ENCODE measurements around the gene FBXO45.
"Not testable (repeated sequence)": the region's sequence is repeated elsewhere in the genome, so short reads cannot be mapped to it uniquely, and the experiment has no call there.

Gene FBXO45

DNA sequence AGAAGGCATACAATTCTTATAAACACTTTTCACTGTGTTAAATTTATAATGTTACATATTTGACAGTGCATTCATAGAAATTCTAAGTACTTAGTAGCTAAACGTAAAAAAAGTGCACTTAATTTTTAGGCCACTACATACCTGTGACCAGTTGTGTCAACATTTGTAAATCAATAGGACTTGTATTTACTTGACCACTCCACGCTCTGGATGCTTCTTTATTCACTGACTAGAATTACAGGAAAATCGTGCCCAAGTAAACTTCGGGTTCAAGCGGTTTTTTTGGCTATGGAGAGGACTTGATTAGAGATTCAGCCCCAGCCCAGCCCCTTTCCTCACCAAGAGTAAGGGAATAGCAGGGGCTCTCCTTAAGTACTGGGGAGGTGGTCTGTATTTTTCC lies 21.9 kb upstream of the FBXO45 start:
- TF ChIP-seq ZNF274 (IDR thresholded peaks at IDR 0.05; ENCODE audit: low read depth, low read length): no peak

DNA sequence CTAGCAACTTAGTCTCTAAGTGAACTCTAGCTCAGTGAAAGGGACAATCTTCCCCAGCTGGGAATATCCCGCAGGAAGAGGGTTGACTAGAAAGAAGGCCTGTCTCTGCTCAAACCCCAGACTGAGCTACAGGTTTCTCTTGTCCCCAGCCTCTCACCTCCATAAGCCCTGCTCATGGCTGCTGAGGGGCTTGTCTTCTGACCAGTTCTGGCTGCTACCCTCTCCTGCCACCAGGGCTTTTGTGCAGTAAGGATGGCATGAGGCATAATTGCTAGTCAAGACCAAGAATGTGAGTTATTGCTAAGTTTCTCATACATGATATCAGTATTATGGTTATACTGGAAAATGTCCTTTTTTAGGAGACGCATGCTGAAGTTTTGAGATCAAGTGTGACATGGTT lies 21.4 kb upstream of the FBXO45 start:
- no peak overlapping the region for H3K4me3 ChIP-seq (ENCODE audit: low read length)
- no peak for TF ChIP-seq ZNF274 (IDR thresholded peaks at IDR 0.05; ENCODE audit: low read depth, low read length)

More for the DNA sequence above, 21.9 kb upstream of the FBXO45 start:
- H3K4me3 ChIP-seq (ENCODE audit: low read length): no peak overlapping the region

DNA sequence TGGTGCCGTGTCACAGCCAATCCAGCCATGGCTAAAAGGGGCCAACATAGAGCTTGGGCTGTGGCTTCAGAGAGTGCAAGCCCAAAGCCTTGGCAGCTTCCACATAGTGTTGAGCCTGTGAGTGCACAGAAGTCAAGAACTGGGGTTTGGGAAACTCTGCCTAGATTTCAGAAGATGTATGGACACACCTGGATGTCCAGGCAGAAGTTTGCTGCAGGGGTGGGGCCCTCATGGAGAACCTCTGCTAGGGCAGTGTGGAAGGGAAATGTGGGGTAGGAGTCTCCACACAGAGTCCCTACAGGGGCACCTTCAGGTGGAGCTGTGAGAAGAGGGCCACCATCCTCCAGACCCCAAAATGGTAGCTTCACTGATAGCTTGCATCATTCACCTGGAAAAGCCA lies 19.1 kb upstream of the FBXO45 start:
- H3K4me3 ChIP-seq (ENCODE audit: low read length): not testable (repeated sequence)

DNA sequence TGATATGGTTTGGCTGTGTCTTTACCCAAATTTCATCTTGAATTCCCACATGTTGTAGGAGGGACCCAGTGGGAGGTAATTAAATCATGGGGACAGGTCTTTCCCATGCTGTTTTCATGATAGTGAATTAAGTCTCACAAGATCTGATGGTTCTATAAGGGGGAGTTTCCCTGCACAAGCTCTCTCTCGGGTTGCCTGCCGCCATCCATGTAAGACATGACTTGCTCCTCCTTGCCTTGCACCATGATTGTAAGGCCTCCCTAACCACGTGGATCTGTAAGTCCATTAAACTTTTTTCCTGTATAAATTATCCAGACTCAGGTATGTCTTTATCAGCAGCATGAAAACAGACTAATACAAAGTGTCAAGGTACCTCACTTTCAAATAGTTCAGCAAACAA lies 18.3 kb upstream of the FBXO45 start:
- not testable (repeated sequence) for H3K4me3 ChIP-seq (ENCODE audit: low read length)

DNA sequence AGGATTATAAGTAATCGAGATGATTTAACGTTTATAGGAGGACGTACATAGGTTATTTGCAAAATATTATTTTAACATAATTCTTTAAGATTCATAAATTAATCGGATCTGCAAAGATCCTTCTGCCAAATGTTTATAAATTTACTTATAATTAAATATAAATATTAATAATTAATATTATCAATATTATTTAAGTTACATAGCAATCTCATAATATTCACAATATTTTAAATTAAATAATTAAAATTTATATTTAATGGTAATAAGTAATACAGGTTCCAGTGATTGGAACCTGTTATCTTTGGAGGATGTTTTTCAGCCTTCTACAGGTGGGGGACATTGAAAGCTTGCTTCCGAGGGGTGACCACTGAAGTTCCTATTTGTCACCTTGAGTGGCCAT lies 16.2 kb upstream of the FBXO45 start:
- TF ChIP-seq ZNF274 (IDR thresholded peaks at IDR 0.05; ENCODE audit: low read depth, low read length): no peak
- H3K4me3 ChIP-seq (ENCODE audit: low read length): no peak overlapping the region

DNA sequence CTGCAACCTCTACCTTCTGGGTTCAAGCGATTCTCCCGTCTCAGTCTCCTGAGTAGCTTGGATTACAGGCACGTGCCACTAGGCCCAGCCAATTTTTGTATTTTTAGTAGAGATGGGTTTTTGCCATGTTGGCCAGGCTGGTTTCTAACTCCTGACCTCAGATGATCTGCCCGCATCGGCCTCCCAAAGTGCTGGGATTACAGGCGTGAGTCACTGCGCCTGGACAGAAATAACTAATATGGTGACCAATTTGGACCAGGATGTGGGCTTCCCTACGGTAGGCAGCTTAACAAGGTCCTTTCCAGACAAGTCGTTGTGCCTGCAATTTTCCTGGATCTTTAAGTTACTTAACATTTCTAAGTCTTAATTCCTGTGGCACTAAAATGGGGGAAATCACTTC lies 14.9 kb upstream of the FBXO45 start:
- no peak overlapping the region for H3K4me3 ChIP-seq (ENCODE audit: low read length)
- TF ChIP-seq ZNF274 (IDR thresholded peaks at IDR 0.05; ENCODE audit: low read depth, low read length): no peak

DNA sequence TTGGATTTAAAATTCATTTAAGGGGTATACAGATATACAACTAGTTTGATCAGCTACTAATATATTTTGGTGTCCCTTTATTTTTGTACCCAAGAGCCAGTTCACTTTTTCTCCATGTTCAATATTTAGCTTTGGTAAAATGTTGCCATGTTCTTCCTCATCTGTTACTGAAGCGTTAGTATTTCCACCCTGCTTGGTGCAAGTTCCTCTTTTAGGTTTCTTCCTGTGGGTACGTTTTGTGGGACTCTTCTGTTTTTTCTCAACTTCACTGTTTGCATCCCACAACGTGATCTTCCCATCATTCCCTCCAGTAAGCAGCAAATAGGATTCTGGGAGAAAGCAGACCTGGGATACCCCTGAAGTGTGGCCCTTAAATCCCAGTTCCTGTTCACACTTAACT lies 14.3 kb upstream of the FBXO45 start:
- H3K4me3 ChIP-seq (ENCODE audit: low read length): no peak overlapping the region
- no peak for TF ChIP-seq ZNF274 (IDR thresholded peaks at IDR 0.05; ENCODE audit: low read depth, low read length)

DNA sequence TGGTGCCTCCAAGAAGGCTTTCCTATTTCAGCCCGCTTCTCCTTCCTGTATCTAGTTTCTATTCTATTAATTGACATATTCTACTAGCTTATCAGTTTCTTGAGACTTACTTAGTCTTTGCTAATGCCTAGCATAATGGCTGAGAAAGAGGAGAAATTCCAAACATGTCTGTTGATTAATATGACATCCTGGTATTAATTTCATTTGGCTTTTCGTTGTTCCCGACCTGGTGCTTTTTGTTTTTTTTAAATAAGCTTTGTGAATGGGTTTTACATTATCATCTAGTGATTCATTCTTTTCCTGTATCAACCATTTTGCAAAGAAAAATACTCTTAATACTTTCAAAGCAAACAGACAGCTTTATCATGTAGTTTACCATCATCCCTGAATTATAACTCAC lies 13.2 kb upstream of the FBXO45 start:
- no peak overlapping the region for H3K4me3 ChIP-seq (ENCODE audit: low read length)
- no peak for TF ChIP-seq ZNF274 (IDR thresholded peaks at IDR 0.05; ENCODE audit: low read depth, low read length)

DNA sequence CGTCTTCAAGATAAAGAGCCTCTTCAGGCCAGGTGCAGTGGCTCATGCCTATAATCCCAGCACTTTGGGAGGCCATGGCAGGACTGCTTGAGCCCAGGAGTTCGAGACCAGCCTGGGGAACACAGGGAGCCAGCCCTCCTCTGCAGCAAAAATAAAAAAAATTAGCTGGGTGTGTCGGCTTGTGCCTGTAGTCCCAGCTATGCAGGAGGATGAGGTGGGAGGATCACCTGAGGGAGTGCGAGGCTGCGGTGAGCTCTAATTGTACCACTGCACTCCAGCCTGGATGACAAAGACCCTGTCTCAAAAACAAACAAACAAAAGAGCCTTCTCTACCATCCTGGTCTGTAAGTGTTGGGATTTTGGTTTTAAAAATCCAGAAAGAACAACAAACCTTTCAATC lies 11.2 kb upstream of the FBXO45 start:
- no peak overlapping the region for H3K4me3 ChIP-seq (ENCODE audit: low read length)
- no peak for TF ChIP-seq ZNF274 (IDR thresholded peaks at IDR 0.05; ENCODE audit: low read depth, low read length)

DNA sequence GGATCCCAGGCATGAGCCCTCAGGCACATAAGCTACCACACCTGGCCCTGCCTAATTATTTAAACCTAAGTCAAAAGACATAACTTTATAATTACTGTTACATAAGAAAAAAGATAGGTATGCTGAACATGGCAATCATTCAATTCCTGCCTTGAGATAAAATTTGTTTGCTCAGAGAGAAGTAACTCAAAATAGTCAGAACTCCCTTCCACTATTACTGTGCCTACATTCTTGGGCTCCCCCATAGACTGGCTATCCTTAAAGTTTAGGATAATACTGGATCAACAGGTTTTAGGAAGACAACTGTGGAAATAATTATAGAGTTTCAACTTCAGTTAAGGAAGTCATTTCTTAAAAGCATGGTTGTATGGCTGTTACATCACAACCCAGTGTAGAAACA lies 10.0 kb upstream of the FBXO45 start:
- TF ChIP-seq ZNF274 (IDR thresholded peaks at IDR 0.05; ENCODE audit: low read depth, low read length): no peak
- H3K4me3 ChIP-seq (ENCODE audit: low read length): no peak overlapping the region

DNA sequence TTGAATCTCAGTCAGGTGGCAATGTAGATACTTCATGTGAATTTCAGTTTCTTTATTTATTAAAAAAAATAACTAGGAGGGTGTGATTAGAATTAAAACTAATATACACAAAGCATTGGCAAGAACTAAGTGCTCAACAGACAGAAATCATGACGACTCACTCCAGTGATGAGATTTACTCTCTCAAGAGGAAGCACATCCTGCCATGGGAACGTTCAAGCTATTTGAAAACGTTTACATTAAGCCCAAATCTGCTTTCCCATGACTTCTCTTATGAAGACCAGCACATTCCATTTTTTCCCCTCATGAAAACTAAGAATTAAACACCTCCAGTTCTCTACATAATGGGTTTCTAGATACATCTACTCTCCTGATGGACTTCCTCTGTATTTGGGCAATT lies 8.6 kb upstream of the FBXO45 start:
- TF ChIP-seq ZNF274 (IDR thresholded peaks at IDR 0.05; ENCODE audit: low read depth, low read length): no peak
- H3K4me3 ChIP-seq (ENCODE audit: low read length): no peak overlapping the region

DNA sequence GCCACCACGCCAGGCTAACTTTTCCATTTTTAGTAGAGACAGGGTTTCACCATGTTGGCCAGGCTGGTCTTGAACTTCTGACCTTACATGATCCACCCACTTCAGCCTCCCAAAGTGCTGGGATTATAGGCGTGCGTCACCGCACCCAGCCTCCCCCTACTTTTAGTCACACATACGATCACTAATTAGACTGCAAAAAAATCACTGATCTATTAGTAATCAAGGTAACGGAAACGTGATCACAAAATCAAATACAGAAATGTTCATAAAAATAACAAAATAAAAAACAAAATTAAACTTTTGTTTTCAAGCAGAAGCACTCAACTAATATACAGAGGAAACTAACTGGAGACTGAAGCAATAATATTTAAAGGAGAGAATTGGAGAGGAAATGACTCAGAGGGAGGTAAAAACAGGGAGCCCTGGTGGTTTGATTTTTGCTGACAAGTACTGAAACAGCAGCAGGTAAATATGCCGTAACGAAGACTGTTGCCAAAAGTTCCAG lies 4.7 kb upstream of the FBXO45 start:
- no peak overlapping the region for H3K4me3 ChIP-seq (ENCODE audit: low read length)
- TF ChIP-seq ZNF274 (IDR thresholded peaks at IDR 0.05; ENCODE audit: low read depth, low read length): no peak

DNA sequence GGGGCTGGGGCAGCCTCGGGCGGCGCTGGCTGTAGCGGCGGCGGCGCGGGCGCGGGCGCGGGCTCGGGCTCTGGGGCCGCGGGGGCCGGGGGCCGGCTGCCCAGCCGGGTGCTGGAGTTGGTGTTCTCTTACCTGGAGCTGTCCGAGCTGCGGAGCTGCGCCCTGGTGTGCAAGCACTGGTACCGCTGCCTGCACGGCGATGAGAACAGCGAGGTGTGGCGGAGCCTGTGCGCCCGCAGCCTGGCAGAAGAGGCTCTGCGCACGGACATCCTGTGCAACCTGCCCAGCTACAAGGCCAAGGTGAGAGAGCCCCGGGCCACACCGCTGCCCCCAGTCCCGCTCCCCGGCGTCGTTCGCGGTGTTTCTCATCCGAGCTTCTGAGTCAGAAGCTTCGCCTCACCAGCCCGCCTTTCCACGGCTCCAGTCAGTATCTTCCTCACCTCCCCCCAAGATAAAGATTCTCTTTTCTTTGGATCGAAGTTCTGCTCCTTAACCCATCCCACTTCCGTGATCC lies 600 bp downstream of the FBXO45 start:
- peak overlapping the region; percentile 70 for H3K4me3 ChIP-seq (ENCODE audit: low read length)
- no peak for TF ChIP-seq ZNF274 (IDR thresholded peaks at IDR 0.05; ENCODE audit: low read depth, low read length)

DNA sequence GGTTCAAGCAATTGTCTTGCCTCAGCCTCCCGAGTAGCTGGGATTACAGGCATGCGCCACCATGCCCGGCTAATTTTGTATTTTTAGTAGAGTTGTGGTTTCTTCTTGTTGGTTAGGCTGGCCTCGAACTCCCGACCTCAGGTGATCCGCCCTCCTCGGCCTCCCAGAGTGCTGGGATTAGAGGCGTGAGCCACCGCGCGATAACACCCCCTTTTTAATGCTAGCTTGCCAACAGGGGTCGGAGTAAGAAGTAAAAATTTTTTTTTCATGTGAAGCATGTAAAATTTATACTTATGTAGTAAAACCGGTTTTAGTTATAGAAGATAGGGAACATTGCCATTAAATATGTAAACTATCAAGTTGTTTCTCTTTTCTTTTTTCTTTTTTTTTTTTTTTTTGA lies 1.9 kb downstream of the FBXO45 start:
- H3K4me3 ChIP-seq (ENCODE audit: low read length): not testable (repeated sequence)

DNA sequence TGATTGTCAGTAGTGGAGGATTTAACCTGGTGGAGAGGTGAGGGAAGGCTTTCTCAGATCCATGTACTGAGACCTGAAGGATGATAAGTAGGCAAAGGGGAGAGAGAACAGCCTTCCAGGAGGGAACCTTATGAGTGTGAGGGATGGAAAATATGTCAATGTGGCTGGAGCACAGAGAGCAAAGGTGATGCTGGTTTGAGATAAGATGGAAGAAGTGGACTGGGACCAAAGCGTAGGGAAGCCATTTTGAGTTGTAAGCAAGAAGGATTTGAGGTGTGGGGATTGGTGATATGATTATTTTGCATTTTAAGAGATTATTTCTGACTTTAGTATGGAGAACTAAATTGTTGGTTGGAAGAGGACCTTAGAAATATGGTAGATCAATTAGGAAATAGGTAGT lies 3.9 kb downstream of the FBXO45 start:
- H3K4me3 ChIP-seq (ENCODE audit: low read length): no peak overlapping the region
- no peak for TF ChIP-seq ZNF274 (IDR thresholded peaks at IDR 0.05; ENCODE audit: low read depth, low read length)

DNA sequence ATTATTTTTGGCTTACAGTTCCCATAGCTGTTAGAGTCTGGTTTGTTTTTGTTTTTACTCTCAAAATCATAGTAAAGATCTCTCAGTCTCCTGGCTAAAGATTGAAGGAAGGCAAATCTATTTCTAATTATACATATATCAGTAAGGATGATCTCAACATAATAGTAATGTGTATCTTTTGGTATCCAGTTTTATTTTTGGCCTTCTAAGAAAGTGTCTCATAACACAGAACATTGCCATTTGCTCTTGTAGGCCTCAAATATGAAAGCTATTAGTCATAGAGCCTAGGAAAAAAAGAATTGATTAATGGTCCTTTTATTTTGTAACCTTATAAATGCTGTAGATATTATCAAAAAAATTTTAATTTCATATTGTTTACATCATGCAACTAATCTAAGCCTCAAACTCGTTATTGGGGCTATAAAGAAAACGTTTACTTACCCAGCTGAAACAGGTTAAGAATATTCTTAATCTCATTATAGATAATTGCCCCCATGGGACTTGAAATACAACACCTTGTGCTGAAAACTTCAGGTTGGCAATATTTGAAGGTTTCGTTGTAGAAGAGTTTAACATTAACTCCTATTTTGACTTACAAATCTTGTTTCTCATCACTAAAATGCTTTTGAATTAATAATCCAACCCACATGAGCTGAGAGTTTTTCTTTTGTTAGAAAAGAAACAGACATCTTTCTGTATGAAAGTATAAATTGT lies 16.7 kb downstream of the FBXO45 start:
- TF ChIP-seq ZNF274 (IDR thresholded peaks at IDR 0.05; ENCODE audit: low read depth, low read length): no peak
- no peak overlapping the region for H3K4me3 ChIP-seq (ENCODE audit: low read length)
